ENCODE results near the gene CBX5. TPM values are rescaled to one million over a fixed set of nuclear protein-coding genes. Genes with fewer than 3 reads are reported as not detected.
A peak's percentile ranks its signal among the peaks of the same experiment; 100 is the strongest.
"Not testable (repeated sequence)": the region's sequence is repeated elsewhere in the genome, so short reads cannot be mapped to it uniquely, and the experiment has no call there.

The CBX5 gene
- total and polyA plus RNA-seq, 5 donors: 23.0 to 68.2 (median 56.8) TPM

DNA sequence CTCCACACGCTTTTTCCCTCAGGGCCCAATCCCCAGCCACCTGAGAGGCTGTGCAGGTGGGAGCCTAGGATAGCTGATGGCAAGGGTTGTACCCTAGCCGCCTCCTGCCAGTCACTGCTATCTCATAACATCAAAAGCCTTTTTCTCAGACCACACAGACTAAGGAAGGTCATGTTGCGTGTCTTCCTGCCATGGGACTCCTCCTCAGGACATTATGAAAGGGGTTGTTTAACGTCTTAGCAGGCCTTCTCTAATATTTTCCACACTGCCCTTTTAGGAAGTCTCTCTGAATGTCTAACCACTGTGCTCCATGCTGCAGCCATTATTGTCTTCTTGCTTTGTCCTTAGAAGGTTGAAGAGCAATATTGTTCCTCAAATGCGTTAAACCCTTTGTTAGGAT is 83.5 kb downstream of the CBX5 start:
- WGBS: 68% methylated on average over 5 of the region's 5 CpGs
- H3K4me1 ChIP-seq (ENCODE audit: control insufficient read depth, insufficient read depth, low read length): no peaks in the 10 kb centered on the region
- ATAC-seq (no peak), DNase-seq (no peak)
- no peaks in the 10 kb centered on the region for H3K9me3 ChIP-seq (ENCODE audit: control insufficient read depth, low read length)
- no peaks in the 10 kb centered on the region for H3K27me3 ChIP-seq (ENCODE audit: control insufficient read depth, insufficient read depth)
- intact Hi-C loops (cut with DNase I): loop anchor here in 1 of 4 donors (10.0 kb wide), 1 partner anchor 162 kb away; the partner anchor contains the start of gene HOXC5
- no peak overlapping the region for H3K4me3 ChIP-seq (ENCODE audit: low read length)
- H3K27ac ChIP-seq (ENCODE audit: low read length): no peak overlapping the region

- ATAC-seq (peak in 1 of 2 donors; percentile 20), DNase-seq (no peak)
- Histone ChIP-seq H3K27me3 (ENCODE audit: control insufficient read depth, insufficient read depth) (no peaks in the 10 kb centered on the region), H3K9me3 (ENCODE audit: control insufficient read depth, low read length) (no peaks in the 10 kb centered on the region), H3K4me1 (ENCODE audit: control insufficient read depth, insufficient read depth, low read length) (no peaks in the 10 kb centered on the region), H3K27ac (ENCODE audit: low read length) (no peak overlapping the region), H3K4me3 (ENCODE audit: low read length) (no peak overlapping the region)
- 19% methylated on average over 17 of the region's 17 CpGs for WGBS
- intact Hi-C loops (cut with DNase I): loop anchor here in 1 of 4 donors (10.0 kb wide), 1 partner anchor 161 kb away; the partner anchor contains the start of gene HOXC5
Measured at GRCh38 chr12:54195737-54196347, 84.1 kb downstream of the CBX5 start.

DNA sequence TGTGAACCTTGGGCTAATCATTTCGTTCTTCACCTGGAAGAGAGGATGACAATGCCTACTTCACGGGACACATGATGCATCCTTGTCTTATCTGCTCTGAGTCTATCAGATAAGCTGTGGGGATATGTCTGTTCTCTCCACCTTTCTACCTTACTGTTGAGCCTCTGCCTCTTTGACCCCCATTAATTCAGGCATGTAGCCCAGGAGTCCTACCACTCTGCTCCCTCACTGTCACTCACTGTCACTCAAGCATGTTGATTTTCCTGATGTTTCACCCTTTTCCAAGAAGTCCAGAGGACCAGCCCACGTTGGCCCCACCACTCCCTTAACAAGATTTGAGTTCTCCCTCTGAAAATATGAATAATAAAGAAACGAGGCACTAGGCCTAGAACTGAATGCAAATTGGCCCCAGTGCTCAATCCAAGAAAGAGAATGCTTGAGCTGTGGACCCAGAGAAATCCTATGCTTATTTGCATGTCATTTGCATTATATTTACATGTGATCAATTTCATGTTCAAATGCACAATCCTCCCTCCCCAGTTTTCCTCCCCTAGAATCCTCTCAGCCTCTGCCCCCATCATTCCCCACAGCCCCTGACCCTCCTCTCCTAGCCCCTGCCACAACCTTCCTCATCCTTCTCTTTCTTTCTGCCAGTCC is 84.7 kb downstream of the CBX5 start:
- no peaks in the 10 kb centered on the region for H3K4me1 ChIP-seq (ENCODE audit: control insufficient read depth, insufficient read depth, low read length)
- DNase-seq (no peak), ATAC-seq (no peak)
- no peak overlapping the region for H3K4me3 ChIP-seq (ENCODE audit: low read length)
- intact Hi-C loops (cut with DNase I): loop anchor here in 1 of 4 donors (10.0 kb wide), 1 partner anchor 160 kb away; the partner anchor contains the start of gene HOXC5
- 40% methylated on average over 4 of the region's 4 CpGs for WGBS
- H3K27me3 ChIP-seq (ENCODE audit: control insufficient read depth, insufficient read depth): no peaks in the 10 kb centered on the region
- H3K27ac ChIP-seq (ENCODE audit: low read length): no peak overlapping the region
- no peaks in the 10 kb centered on the region for H3K9me3 ChIP-seq (ENCODE audit: control insufficient read depth, low read length)

DNA sequence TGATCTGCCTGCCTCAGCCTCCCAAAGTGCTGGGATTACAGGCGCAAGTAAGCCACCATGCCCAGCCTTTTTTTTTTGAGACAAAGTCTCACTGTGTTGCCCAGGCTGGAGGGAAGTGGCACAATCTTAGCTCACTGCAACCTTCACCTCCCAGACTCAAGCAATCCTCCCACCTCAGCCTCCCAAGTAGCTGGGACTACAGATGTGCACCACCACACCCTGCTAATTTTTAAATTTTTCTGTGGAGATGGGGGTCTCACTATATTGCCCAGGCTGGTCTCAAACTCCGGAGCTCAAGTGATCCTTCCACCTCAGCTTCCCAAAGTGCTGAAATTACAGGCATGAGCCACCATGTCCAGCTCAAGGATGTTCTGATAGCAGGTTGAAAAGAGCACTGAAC is 85.3 kb downstream of the CBX5 start:
- not testable (repeated sequence) for H3K4me3 ChIP-seq (ENCODE audit: low read length); H3K4me1 ChIP-seq (ENCODE audit: control insufficient read depth, insufficient read depth, low read length); H3K27me3 ChIP-seq (ENCODE audit: control insufficient read depth, insufficient read depth); H3K9me3 ChIP-seq (ENCODE audit: control insufficient read depth, low read length); H3K27ac ChIP-seq (ENCODE audit: low read length); ATAC-seq; DNase-seq
- WGBS: 74% methylated on average over 2 of the region's 2 CpGs
- intact Hi-C loops (cut with DNase I): loop anchor here in 1 of 4 donors (10.0 kb wide), 1 partner anchor 160 kb away; the partner anchor contains the start of gene HOXC5

DNA sequence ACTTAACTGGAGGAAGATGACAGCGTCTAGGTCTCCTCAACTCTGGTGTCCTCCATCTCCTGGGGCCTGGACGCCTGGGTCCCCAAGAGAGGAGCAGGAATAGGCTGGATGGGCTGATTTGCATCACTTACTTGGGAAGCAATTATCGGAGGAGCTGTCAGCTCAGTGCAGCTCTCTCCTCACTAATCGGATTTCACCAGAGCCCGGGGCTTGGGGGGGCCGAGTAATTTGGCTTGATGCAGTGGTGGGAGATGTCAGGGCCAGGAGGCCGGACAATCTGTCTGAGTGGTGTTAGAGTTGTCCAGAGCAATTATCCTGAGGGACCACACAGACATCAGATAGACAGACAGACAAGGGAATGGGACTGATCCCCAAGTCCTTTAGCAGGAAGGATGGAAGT is 86.5 kb downstream of the CBX5 start:
- Histone ChIP-seq H3K27me3 (ENCODE audit: control insufficient read depth, insufficient read depth) (no peaks in the 10 kb centered on the region), H3K4me3 (ENCODE audit: low read length) (no peak overlapping the region), H3K9me3 (ENCODE audit: control insufficient read depth, low read length) (no peaks in the 10 kb centered on the region), H3K4me1 (ENCODE audit: control insufficient read depth, insufficient read depth, low read length) (no peaks in the 10 kb centered on the region), H3K27ac (ENCODE audit: low read length) (no peak overlapping the region)
- intact Hi-C loops (cut with DNase I): loop anchor here in 1 of 4 donors (10.0 kb wide), 1 partner anchor 159 kb away; the partner anchor contains the start of gene HOXC5
- DNase-seq (no peak), ATAC-seq (no peak)
- WGBS: 45% methylated on average over 7 of the region's 7 CpGs

GRCh38 chr12:54191550-54192022 is 88.3 kb downstream of the CBX5 start:
- Histone ChIP-seq H3K4me1 (ENCODE audit: control insufficient read depth, insufficient read depth, low read length) (no peaks in the 10 kb centered on the region), H3K27me3 (ENCODE audit: control insufficient read depth, insufficient read depth) (no peaks in the 10 kb centered on the region), H3K27ac (ENCODE audit: low read length) (no peak overlapping the region), H3K4me3 (ENCODE audit: low read length) (no peak overlapping the region), H3K9me3 (ENCODE audit: control insufficient read depth, low read length) (no peaks in the 10 kb centered on the region)
- WGBS: under 1% methylated on average over 14 of the region's 14 CpGs
- intact Hi-C loops (cut with DNase I): loop anchor here in 1 of 4 donors (10.0 kb wide), 1 partner anchor 157 kb away; the partner anchor contains the start of gene HOXC5
- DNase-seq: peak; percentile 76 to 89 (median 87)
- ATAC-seq: peak; percentile 43 to 71

- intact Hi-C loops (cut with DNase I): loop anchor here in 1 of 4 donors (10.0 kb wide), 1 partner anchor 156 kb away; the partner anchor contains the start of gene HOXC5
- Histone ChIP-seq H3K4me1 (ENCODE audit: control insufficient read depth, insufficient read depth, low read length) (no peaks in the 10 kb centered on the region), H3K4me3 (ENCODE audit: low read length) (no peak overlapping the region), H3K27ac (ENCODE audit: low read length) (no peak overlapping the region), H3K9me3 (ENCODE audit: control insufficient read depth, low read length) (no peaks in the 10 kb centered on the region), H3K27me3 (ENCODE audit: control insufficient read depth, insufficient read depth) (no peaks in the 10 kb centered on the region)
- DNase-seq (no peak), ATAC-seq (no peak)
- WGBS: 37% methylated on average over 4 of the region's 4 CpGs
Measured at GRCh38 chr12:54191126-54191525, 88.8 kb downstream of the CBX5 start.

DNA sequence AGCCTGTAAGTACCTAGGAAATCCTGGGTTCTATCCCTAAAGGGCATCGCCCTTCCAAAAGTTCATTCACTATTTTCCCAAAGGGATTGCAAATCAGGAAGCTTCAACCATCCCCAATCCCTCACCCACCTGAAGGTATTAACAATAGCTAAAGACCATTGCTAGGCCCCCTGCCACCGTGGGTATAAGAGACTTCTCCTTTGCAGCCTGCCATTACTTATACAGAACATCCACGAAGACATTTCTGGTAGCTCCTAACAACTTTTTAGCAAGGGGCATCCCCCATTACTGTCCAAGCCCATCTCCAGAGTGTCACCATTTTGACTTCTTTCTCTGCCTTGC is 90.8 kb downstream of the CBX5 start:
- no peaks in the 10 kb centered on the region for H3K9me3 ChIP-seq (ENCODE audit: control insufficient read depth, low read length)
- DNase-seq (no peak), ATAC-seq (no peak)
- no peak overlapping the region for H3K27ac ChIP-seq (ENCODE audit: low read length)
- peak overlapping the region; percentile 99 for H3K4me3 ChIP-seq (ENCODE audit: low read length)
- H3K27me3 ChIP-seq (ENCODE audit: control insufficient read depth, insufficient read depth): no peaks in the 10 kb centered on the region
- WGBS: 13% methylated on average over 3 of the region's 3 CpGs
- intact Hi-C loops (cut with DNase I): no loop called here
- no peaks in the 10 kb centered on the region for H3K4me1 ChIP-seq (ENCODE audit: control insufficient read depth, insufficient read depth, low read length)

DNA sequence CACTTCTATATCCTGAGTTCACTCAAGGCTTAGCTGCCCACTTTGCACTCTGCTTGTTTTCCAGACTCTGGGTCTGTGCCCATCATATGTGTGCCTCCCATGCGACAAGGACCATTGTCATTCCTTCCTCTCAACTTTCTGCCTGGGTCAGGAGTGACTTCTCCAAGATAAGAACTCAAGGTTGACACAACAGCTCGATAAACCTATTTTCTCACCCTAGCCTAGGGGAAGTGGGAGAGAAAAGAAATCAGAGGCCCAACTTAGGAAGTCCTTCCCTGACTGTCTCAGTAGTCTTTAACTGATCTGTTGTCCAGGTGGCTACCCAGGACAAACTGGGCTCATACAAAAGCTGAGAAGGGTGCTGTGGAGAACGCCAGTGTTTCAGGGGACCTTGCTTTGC is 92.8 kb downstream of the CBX5 start:
- WGBS: 89% methylated on average over 3 of the region's 3 CpGs
- no peaks in the 10 kb centered on the region for H3K27me3 ChIP-seq (ENCODE audit: control insufficient read depth, insufficient read depth)
- no peak overlapping the region for H3K27ac ChIP-seq (ENCODE audit: low read length)
- no peak for ATAC-seq
- intact Hi-C loops (cut with DNase I): no loop called here
- DNase-seq: no peak
- H3K4me1 ChIP-seq (ENCODE audit: control insufficient read depth, insufficient read depth, low read length): no peaks in the 10 kb centered on the region
- no peaks in the 10 kb centered on the region for H3K9me3 ChIP-seq (ENCODE audit: control insufficient read depth, low read length)
- H3K4me3 ChIP-seq (ENCODE audit: low read length): no peak overlapping the region

- H3K4me1 ChIP-seq (ENCODE audit: control insufficient read depth, insufficient read depth, low read length): no peaks in the 10 kb centered on the region
- intact Hi-C loops (cut with DNase I): no loop called here
- DNase-seq: no peak
- H3K27me3 ChIP-seq (ENCODE audit: control insufficient read depth, insufficient read depth): no peaks in the 10 kb centered on the region
- no peak overlapping the region for H3K4me3 ChIP-seq (ENCODE audit: low read length)
- ATAC-seq: no peak
- no peak overlapping the region for H3K27ac ChIP-seq (ENCODE audit: low read length)
- 87% methylated on average over 1 of the region's 1 CpG for WGBS
- no peaks in the 10 kb centered on the region for H3K9me3 ChIP-seq (ENCODE audit: control insufficient read depth, low read length)
Measured at GRCh38 chr12:54185919-54186318, 94.0 kb downstream of the CBX5 start.

DNA sequence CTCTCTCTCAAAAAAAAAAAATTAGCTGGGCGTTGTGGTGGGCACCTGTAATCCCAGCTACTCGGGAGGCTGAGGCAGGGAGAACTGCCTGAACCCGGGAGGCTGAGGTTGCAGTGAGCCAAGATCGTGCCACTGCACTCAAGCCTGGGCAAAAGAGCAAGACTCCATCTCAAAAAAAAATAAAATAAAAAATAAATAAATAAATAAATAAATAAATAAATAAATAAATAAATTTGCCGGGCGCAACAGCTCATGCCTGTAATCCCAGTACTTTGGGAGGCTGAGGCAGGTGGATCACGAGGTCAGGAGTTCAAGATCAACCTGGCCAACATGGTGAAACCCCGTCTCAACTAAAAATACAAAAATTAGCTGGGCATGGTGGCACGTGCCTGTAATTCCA is 94.6 kb downstream of the CBX5 start:
- H3K4me1 ChIP-seq (ENCODE audit: control insufficient read depth, insufficient read depth, low read length); H3K9me3 ChIP-seq (ENCODE audit: control insufficient read depth, low read length); ATAC-seq; H3K4me3 ChIP-seq (ENCODE audit: low read length); intact Hi-C loops (cut with DNase I); H3K27ac ChIP-seq (ENCODE audit: low read length); DNase-seq; H3K27me3 ChIP-seq (ENCODE audit: control insufficient read depth, insufficient read depth): not testable (repeated sequence)
- WGBS: 95% methylated on average over 9 of the region's 9 CpGs
